ENCODE measurements around the gene GASK1B.

DNA sequence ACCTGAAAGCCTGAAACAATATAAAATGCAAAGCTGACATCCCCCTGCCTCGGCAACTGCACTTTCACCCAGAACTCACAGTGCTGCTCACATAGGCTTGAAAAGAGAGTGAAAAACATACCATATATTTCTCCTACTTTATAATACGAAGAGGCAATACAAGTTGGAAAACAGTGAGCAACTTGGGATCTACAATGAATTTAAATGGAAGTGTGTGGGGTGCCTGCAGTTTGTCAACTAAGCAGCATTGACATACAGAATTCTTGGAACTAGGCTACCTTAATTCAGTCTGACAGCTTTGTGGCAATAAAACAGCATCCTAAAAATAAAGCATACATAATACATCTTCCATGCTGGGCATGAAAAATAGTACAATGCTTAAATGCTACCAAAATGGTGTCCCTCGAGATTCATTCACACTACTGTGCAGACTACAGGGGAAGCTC, 8.0 kb downstream of the GASK1B start:
- no peak for TF ChIP-seq POLR2AphosphoS5 (IDR thresholded peaks at IDR 0.05)
- TF ChIP-seq CTCF (IDR thresholded peaks at IDR 0.05 in 8 of 11, conservative IDR thresholded peaks at IDR 0.05 in 3 of 11) = no peak
